HEK293T (cell line): ENCODE measurements around the gene FBXO24.

ENCODE experiments used
- BHLHE40 ChIP-seq: fragments of 450-650 bp; IDR thresholded peaks from 2 replicates; pipeline ENCODE4 v1.6.1; 2016; ENCODE audit warnings: mild to moderate bottlenecking, moderate library complexity, borderline replicate concordance
- ELF4 ChIP-seq: fragments of 450-650 bp; IDR thresholded peaks from 2 replicates; pipeline ENCODE4 v1.6.1; 2017; ENCODE audit warnings: antibody characterized with exemption
- FOXK2 ChIP-seq: fragments of 450-650 bp; IDR thresholded peaks from 2 replicates; pipeline ENCODE4 v1.6.1; 2016; ENCODE audit warnings: mild to moderate bottlenecking
- HDGF ChIP-seq: fragments of 450-650 bp; IDR thresholded peaks from 2 replicates; pipeline ENCODE4 v1.6.1; 2017; ENCODE audit warnings: antibody characterized with exemption, borderline replicate concordance
- SP1 ChIP-seq: fragments of 450-650 bp; IDR thresholded peaks from 2 replicates; pipeline ENCODE4 v1.6.1; 2017
- SUZ12 ChIP-seq: fragments of 450-650 bp; IDR thresholded peaks from 2 replicates; pipeline ENCODE4 v1.6.1; 2016; ENCODE audit warnings: mild to moderate bottlenecking
- ZNF384 ChIP-seq: fragments of 450-650 bp; IDR thresholded peaks from 2 replicates; pipeline ENCODE4 v1.6.1; 2016

GRCh38 chr7:100603726-100604027, 17.5 kb downstream of the FBXO24 start:
- TF ChIP-seq SUZ12 = no peak
- TF ChIP-seq FOXK2 = no peak
- no peak for TF ChIP-seq ZNF384
- no peak for TF ChIP-seq HDGF
- TF ChIP-seq ELF4 = no peak
- TF ChIP-seq BHLHE40 = no peak
- TF ChIP-seq SP1 = no peak
